GM11168 (cell line): Measurements from ENCODE around the gene GMPPB.

Experiments used
- in situ Hi-C: fragments of 300-500 bp; cut with MboI; formaldehyde crosslinking; loops from one replicate; pipeline ENCODE4 v1.12.0; 2022; ENCODE audit warnings: low sequenced_read_pairs; ENCODE audit not compliant: unreplicated experiment

Gene GMPPB

GRCh38 chr3:49673715-49674496 is 49.8 kb downstream of the GMPPB start, which contains the start of gene APEH:
TSS of gene APEH (plus strand) at chr3:49674351. CDS start at chr3:49674402, 51 bp downstream.
- in situ Hi-C loops = no loop called here

GRCh38 chr3:49673121-49673714 is 50.5 kb downstream of the GMPPB start:
- in situ Hi-C loops = no loop called here

GRCh38 chr3:49671291-49672288 is 52.2 kb downstream of the GMPPB start:
- in situ Hi-C loops = no loop called here

GRCh38 chr3:49670940-49671290 is 52.8 kb downstream of the GMPPB start:
- in situ Hi-C loops = no loop called here
